HEK293 (cell line): ENCODE data around the gene FRMD6.
A peak's percentile ranks its signal among the peaks of the same experiment; 100 is the strongest.

ENCODE experiments used
- CTCF ChIA-PET: fragments of 350-600 bp; formaldehyde crosslinking; extraction: SDS; loops from one replicate; lab custom pipeline; 2021; ENCODE audit warnings: antibody characterized with exemption; lab: Yijun Ruan, JAX
- POLR2A ChIA-PET: fragments of 300-600 bp; formaldehyde crosslinking; extraction: SDS; loops from one replicate; lab custom pipeline; 2020; ENCODE audit warnings: antibody characterized with exemption, inconsistent platforms; lab: Yijun Ruan, JAX
- H3K27ac ChIP-seq: fragments of 200-500 bp; sonication (Bioruptor generic); 2 replicates; pipeline ENCODE4 v1.5.1; 2014; ENCODE audit warnings: low read depth, low read length, control low read depth, inconsistent platforms; ENCODE audit errors: extremely low read depth
- H3K36me3 ChIP-seq, 2 experiments: fragments of 200-500 bp in 1 of 2; sonication (Bioruptor generic) in 1 of 2; 1 replicate in 1 of 2; 2 replicates in 1 of 2; pipeline ENCODE4 v1.5.1; 2014 to 2017; ENCODE audit warnings: inconsistent platforms in 2 of 2, low read length in 2 of 2; ENCODE audit not compliant: control insufficient read depth in 2 of 2, insufficient read depth in 1 of 2
- H3K4me1 ChIP-seq: fragments of 200-500 bp; sonication (Bioruptor generic); 2 replicates; pipeline ENCODE4 v1.5.1; 2014; ENCODE audit warnings: mild to moderate bottlenecking, low read length, inconsistent platforms; ENCODE audit not compliant: control insufficient read depth, insufficient read depth
- H3K4me3 ChIP-seq: 2 replicates; pipeline ENCODE4 v1.5.1; 2011; ENCODE audit warnings: low read depth, mild to moderate bottlenecking, control low read depth, low read length, moderate library complexity
- H3K9me3 ChIP-seq: fragments of 200-500 bp; sonication (Bioruptor generic); 2 replicates; pipeline ENCODE4 v1.5.1; 2014; ENCODE audit warnings: low read depth, low read length, inconsistent platforms; ENCODE audit not compliant: control insufficient read depth, insufficient read depth
- EGR2 ChIP-seq: fragments of 450-650 bp; formaldehyde crosslinking; IDR thresholded peaks from 2 replicates; pipeline ENCODE4 v1.5.1; 2016; ENCODE audit warnings: low read depth, missing biosample characterization, missing genetic modification characterization
- GLI4 ChIP-seq: fragments of 450-650 bp; formaldehyde crosslinking; IDR thresholded peaks from 2 replicates; pipeline ENCODE4 v1.5.1; 2016; ENCODE audit warnings: missing biosample characterization, missing genetic modification characterization
- GLIS1 ChIP-seq: fragments of 450-650 bp; formaldehyde crosslinking; IDR thresholded peaks from 2 replicates; pipeline ENCODE4 v1.5.1; 2016; ENCODE audit warnings: missing biosample characterization, missing genetic modification characterization
- MYNN ChIP-seq: fragments of 450-650 bp; formaldehyde crosslinking; IDR thresholded peaks from 2 replicates; pipeline ENCODE4 v1.5.1; 2016; ENCODE audit warnings: missing biosample characterization, missing genetic modification characterization, borderline replicate concordance
- PRDM6 ChIP-seq: fragments of 450-650 bp; formaldehyde crosslinking; IDR thresholded peaks from 2 replicates; pipeline ENCODE4 v1.5.1; 2017; ENCODE audit warnings: missing biosample characterization, missing genetic modification characterization
- SCRT1 ChIP-seq: fragments of 450-650 bp; formaldehyde crosslinking; IDR thresholded peaks from 2 replicates; pipeline ENCODE4 v1.5.1; 2016; ENCODE audit warnings: missing biosample characterization, missing genetic modification characterization, borderline replicate concordance
- SP2 ChIP-seq: fragments of 450-650 bp; formaldehyde crosslinking; IDR thresholded peaks from 2 replicates; pipeline ENCODE4 v1.5.1; 2016; ENCODE audit warnings: missing biosample characterization, missing genetic modification characterization
- SP7 ChIP-seq: fragments of 450-650 bp; formaldehyde crosslinking; IDR thresholded peaks from 2 replicates; pipeline ENCODE4 v1.5.1; 2016; ENCODE audit warnings: missing biosample characterization, missing genetic modification characterization
- YY1 ChIP-seq: fragments of 450-650 bp; formaldehyde crosslinking; IDR thresholded peaks from 2 replicates; pipeline ENCODE4 v1.5.1; 2018; ENCODE audit warnings: missing biosample characterization, missing genetic modification characterization
- ZFP37 ChIP-seq: fragments of 450-650 bp; formaldehyde crosslinking; IDR thresholded peaks from 2 replicates; pipeline ENCODE4 v1.5.1; 2016; ENCODE audit warnings: missing biosample characterization, missing genetic modification characterization
- ZIC2 ChIP-seq: fragments of 450-650 bp; formaldehyde crosslinking; IDR thresholded peaks from 2 replicates; pipeline ENCODE4 v1.5.1; 2016; ENCODE audit warnings: missing biosample characterization, missing genetic modification characterization
- ZNF10 ChIP-seq: fragments of 450-650 bp; formaldehyde crosslinking; IDR thresholded peaks from 2 replicates; pipeline ENCODE4 v1.5.1; 2017; ENCODE audit warnings: missing biosample characterization, missing genetic modification characterization
- ZNF175 ChIP-seq: fragments of 450-650 bp; formaldehyde crosslinking; IDR thresholded peaks from 2 replicates; pipeline ENCODE4 v1.5.1; 2016; ENCODE audit warnings: missing biosample characterization, missing genetic modification characterization
- ZNF266 ChIP-seq: fragments of 450-650 bp; formaldehyde crosslinking; IDR thresholded peaks from 2 replicates; pipeline ENCODE4 v1.5.1; 2016; ENCODE audit warnings: missing biosample characterization, missing genetic modification characterization, low read depth
- ZNF280D ChIP-seq: fragments of 450-650 bp; formaldehyde crosslinking; IDR thresholded peaks from 2 replicates; pipeline ENCODE4 v1.5.1; 2016; ENCODE audit warnings: missing biosample characterization, missing genetic modification characterization
- ZNF292 ChIP-seq: fragments of 450-650 bp; formaldehyde crosslinking; IDR thresholded peaks from 2 replicates; pipeline ENCODE4 v1.5.1; 2016; ENCODE audit warnings: low read depth, missing biosample characterization, missing genetic modification characterization, borderline replicate concordance
- ZNF423 ChIP-seq: fragments of 450-650 bp; formaldehyde crosslinking; IDR thresholded peaks from 2 replicates; pipeline ENCODE4 v1.5.1; 2016; ENCODE audit warnings: missing biosample characterization, missing genetic modification characterization
- ZNF48 ChIP-seq: fragments of 450-650 bp; formaldehyde crosslinking; IDR thresholded peaks from 2 replicates; pipeline ENCODE4 v1.5.1; 2016; ENCODE audit warnings: missing biosample characterization, missing genetic modification characterization
- ZNF629 ChIP-seq: fragments of 450-650 bp; formaldehyde crosslinking; IDR thresholded peaks from 2 replicates; pipeline ENCODE4 v1.5.1; 2017; ENCODE audit warnings: missing biosample characterization, missing genetic modification characterization
- ZNF639 ChIP-seq: fragments of 450-650 bp; formaldehyde crosslinking; IDR thresholded peaks from 2 replicates; pipeline ENCODE4 v1.5.1; 2016; ENCODE audit warnings: missing biosample characterization, missing genetic modification characterization
- ZNF645 ChIP-seq: fragments of 450-650 bp; formaldehyde crosslinking; IDR thresholded peaks from 2 replicates; pipeline ENCODE4; 2016; ENCODE audit warnings: missing biosample characterization, missing genetic modification characterization
- ZNF670 ChIP-seq: fragments of 450-650 bp; formaldehyde crosslinking; IDR thresholded peaks from 2 replicates; pipeline ENCODE4 v1.5.1; 2016; ENCODE audit warnings: missing biosample characterization, missing genetic modification characterization, low read depth
- ZNF677 ChIP-seq: fragments of 450-650 bp; IDR thresholded peaks from 2 replicates; pipeline ENCODE4 v1.5.0; 2018; ENCODE audit warnings: missing biosample characterization, mild to moderate bottlenecking, missing genetic modification characterization, moderate library complexity
- ZSCAN30 ChIP-seq: fragments of 450-650 bp; IDR thresholded peaks from 2 replicates; pipeline ENCODE4 v1.5.1; 2018; ENCODE audit warnings: missing biosample characterization, mild to moderate bottlenecking, missing genetic modification characterization, moderate library complexity

Gene FRMD6

GRCh38 chr14:51614707-51615106, 37.0 kb upstream of the FRMD6 start:
- H3K27ac ChIP-seq, result no peak overlapping the region
- CTCF ChIA-PET, result interaction anchor here (0.6 to 1.8 kb wide), 2 partner anchors 31 to 322 kb away, joined by 3 to 5 read pairs; no protein-coding TSS in a partner anchor

GRCh38 chr14:51616256-51616655, 35.5 kb upstream of the FRMD6 start:
- Histone ChIP-seq H3K4me3 (no peak overlapping the region), H3K36me3 (no peaks in the 10 kb centered on the region), H3K4me1 (peaks cover 9% of the 10 kb centered on the region), H3K27ac (no peak overlapping the region), H3K9me3 (no peaks in the 10 kb centered on the region)
- ChIA-PET CTCF (interaction anchor here (0.9 to 1.8 kb wide), 2 partner anchors 22 to 32 kb away, joined by 3 to 5 read pairs; no protein-coding TSS in a partner anchor), POLR2A (no interaction called here)
- TF ChIP-seq YY1 (tag by site-specific recombination), result no peak

More at GRCh38 chr14:51614707-51615106, 37.0 kb upstream of the FRMD6 start:
- TF ChIP-seq ZSCAN30 (tag by site-specific recombination), result no peak
- no peak for TF ChIP-seq SCRT1
- TF ChIP-seq GLIS1 (tag by site-specific recombination), result no peak
- no peak for TF ChIP-seq ZFP37
- no peak for TF ChIP-seq SP2
- TF ChIP-seq PRDM6 (tag by site-specific recombination), result peak; percentile 54
- no peak for TF ChIP-seq ZNF48
- TF ChIP-seq EGR2, result no peak
- peak; percentile 95 for TF ChIP-seq SP7
- no peak for TF ChIP-seq GLI4 (tag by site-specific recombination)
- no peak for TF ChIP-seq ZNF677
- TF ChIP-seq ZNF266 (tag by site-specific recombination), result no peak
- TF ChIP-seq ZNF639 (tag by site-specific recombination), result no peak
- no peak for TF ChIP-seq MYNN
- no peak for TF ChIP-seq ZNF280D (tag by site-specific recombination)
- TF ChIP-seq, all 188 proteins: peak for 2
- Histone ChIP-seq H3K9me3 (no peaks in the 10 kb centered on the region), H3K4me1 (peaks cover 9% of the 10 kb centered on the region), H3K4me3 (no peak overlapping the region), H3K36me3 (no peaks in the 10 kb centered on the region)
- POLR2A ChIA-PET, result interaction anchor here (0.5 kb wide), 1 partner anchor 83 kb away, joined by 3 read pairs; no protein-coding TSS in a partner anchor

GRCh38 chr14:51616724-51617409, 34.8 kb upstream of the FRMD6 start:
- Histone ChIP-seq H3K9me3 (no peaks in the 10 kb centered on the region), H3K27ac (no peak overlapping the region; the same call in 1 of the 2 replicates), H3K36me3 (no peaks in the 10 kb centered on the region), H3K4me3 (no peak overlapping the region), H3K4me1 (peaks cover 9% of the 10 kb centered on the region)
- ChIA-PET POLR2A (no interaction called here), CTCF (interaction anchor here (0.6 to 0.9 kb wide), 2 partner anchors 22 to 1214 kb away, joined by 3 read pairs; no protein-coding TSS in a partner anchor)
- TF ChIP-seq ZNF645 (tag by site-specific recombination), result no peak
- no peak for TF ChIP-seq ZNF292 (tag by site-specific recombination)
- 0 out of 2 replicates have a peak, but pooled peaks have one; percentile 28 for TF ChIP-seq ZNF629 (tag by site-specific recombination)
- TF ChIP-seq ZNF670, result no peak
- TF ChIP-seq ZNF10 (tag by site-specific recombination), result no peak
- TF ChIP-seq PRDM6 (tag by site-specific recombination), result peak; percentile 81
- TF ChIP-seq ZIC2 (tag by site-specific recombination), result no peak
- TF ChIP-seq ZNF423 (tag by site-specific recombination), result no peak
- no peak for TF ChIP-seq ZNF175 (tag by site-specific recombination)
